Activated B cell treated with CpG ODN at 0.5 μM for 24 hours (primary cell): Measurements from ENCODE around the gene FADS1. TPM values are rescaled to one million over a fixed set of nuclear protein-coding genes. Genes with fewer than 3 reads are reported as not detected.

Source experiments
- ATAC-seq: fragments of 200-7000 bp; cut with Tn5 transposase; one replicate; pipeline ENCODE4 v1.10.0; 2021; ENCODE audit warnings: low read depth, mild to moderate bottlenecking, moderate library complexity
- CTCF ChIA-PET: fragments of 350-600 bp; sonication (Branson Sonifier 250); formaldehyde crosslinking; loops from one replicate; lab custom pipeline; 2021; ENCODE audit warnings: antibody characterized with exemption; lab: Charles Lee
- POLR2A ChIA-PET: fragments of 350-600 bp; sonication (Branson Sonifier 250); formaldehyde crosslinking; loops from one replicate; lab custom pipeline; 2021; ENCODE audit warnings: antibody characterized with exemption; lab: Charles Lee
- DNase-seq: peaks from one replicate; pipeline ENCODE4 v3.0.0; 2022
- H3K27ac Mint-ChIP-seq: one replicate; pipeline ENCODE4 v1.8.0; 2020; ENCODE audit warnings: mixed read lengths
- H3K27me3 Mint-ChIP-seq: one replicate; pipeline ENCODE4 v1.8.0; 2021; ENCODE audit warnings: mixed read lengths
- H3K36me3 Mint-ChIP-seq: one replicate; pipeline ENCODE4 v1.8.0; 2021; ENCODE audit warnings: low read depth, mixed read lengths
- H3K4me1 Mint-ChIP-seq: one replicate; pipeline ENCODE4 v1.8.0; 2021; ENCODE audit warnings: mixed read lengths
- H3K4me3 Mint-ChIP-seq: one replicate; pipeline ENCODE4 v1.8.0; 2020; ENCODE audit warnings: mild to moderate bottlenecking, mixed read lengths
- H3K9me3 Mint-ChIP-seq: one replicate; pipeline ENCODE4 v1.8.0; 2020; ENCODE audit warnings: mixed read lengths
- CTCF ChIP-seq: fragments of 200-600 bp; IDR thresholded peaks from one replicate; pipeline ENCODE4 v1.8.0; 2022; ENCODE audit warnings: antibody characterized with exemption, mild to moderate bottlenecking
- intact Hi-C: fragments of 100-400 bp; cut with micrococcal nuclease; formaldehyde crosslinking; loops from one replicate; pipeline ENCODE4 v1.15.1; 2024
- total RNA-seq: library from RNA; stranded (reverse); gene quantifications from 2 replicates; pipeline ENCODE4 v1.2.3, GENCODE V29; 2022

FADS1 gene
- total RNA-seq, 1 donor from 2014 or later: 23.3 TPM

GRCh38 chr11:61854966-61855714 is 38.3 kb upstream of the FADS1 start:
- CTCF ChIA-PET: no interaction called here
- TF ChIP-seq CTCF: no peak
- ATAC-seq (no peak), DNase-seq (no peak)
- intact Hi-C loops: no loop called here
- no peaks in the 10 kb centered on the region for H3K27me3 Mint-ChIP-seq
- POLR2A ChIA-PET: no interaction called here
- H3K4me1 Mint-ChIP-seq: no peaks in the 10 kb centered on the region
- no peak overlapping the region for H3K4me3 Mint-ChIP-seq
- no peaks in the 10 kb centered on the region for H3K9me3 Mint-ChIP-seq
- H3K36me3 Mint-ChIP-seq: peaks cover 4% of the 10 kb centered on the region
- H3K27ac Mint-ChIP-seq: no peak overlapping the region

GRCh38 chr11:61854206-61854895 is 37.5 kb upstream of the FADS1 start:
- Mint-ChIP-seq H3K4me1 (no peaks in the 10 kb centered on the region), H3K27me3 (no peaks in the 10 kb centered on the region), H3K36me3 (peaks cover 2% of the 10 kb centered on the region), H3K4me3 (no peak overlapping the region), H3K9me3 (no peaks in the 10 kb centered on the region), H3K27ac (no peak overlapping the region)
- POLR2A ChIA-PET: no interaction called here
- DNase-seq (no peak), ATAC-seq (no peak)
- intact Hi-C loops: no loop called here
- TF ChIP-seq CTCF: no peak
- CTCF ChIA-PET: no interaction called here

GRCh38 chr11:61853698-61854169 is 36.9 kb upstream of the FADS1 start:
- H3K4me3 Mint-ChIP-seq: no peak overlapping the region
- ChIA-PET POLR2A (interaction anchor here (0.6 to 0.7 kb wide), 3 partner anchors 33 to 1713 kb away, joined by 3 to 7 read pairs (median 6); no protein-coding TSS in a partner anchor), CTCF (no interaction called here)
- DNase-seq (no peak), ATAC-seq (no peak)
- H3K27ac Mint-ChIP-seq: no peak overlapping the region
- H3K4me1 Mint-ChIP-seq: no peaks in the 10 kb centered on the region
- H3K36me3 Mint-ChIP-seq: no peaks in the 10 kb centered on the region
- no peaks in the 10 kb centered on the region for H3K9me3 Mint-ChIP-seq
- H3K27me3 Mint-ChIP-seq: no peaks in the 10 kb centered on the region
- no peak for TF ChIP-seq CTCF
- intact Hi-C loops: no loop called here

GRCh38 chr11:61851900-61852295 is 35.1 kb upstream of the FADS1 start:
- CTCF ChIA-PET: no interaction called here
- no peaks in the 10 kb centered on the region for H3K4me1 Mint-ChIP-seq

More at GRCh38 chr11:61851900-61852295, 35.1 kb upstream of the FADS1 start:
- TF ChIP-seq CTCF: no peak
- Mint-ChIP-seq H3K9me3 (no peaks in the 10 kb centered on the region), H3K27ac (no peak overlapping the region), H3K4me3 (no peak overlapping the region), H3K36me3 (no peaks in the 10 kb centered on the region), H3K27me3 (no peaks in the 10 kb centered on the region)
- ATAC-seq: no peak
- POLR2A ChIA-PET: no interaction called here
- intact Hi-C loops: no loop called here
- DNase-seq: no peak
